Gastrocnemius medialis (tissue), 4 donors: ENCODE results near the gene CDKL1.

Source experiments
- POLR2A ChIP-seq, 2 donors: fragments of 450-650 bp; IDR thresholded peaks; one replicate each; pipeline ENCODE4 v1.6.1; 2017; ENCODE audit warnings: antibody characterized with exemption in 2 of 2, mild to moderate bottlenecking in 2 of 2, moderate library complexity in 2 of 2
- TF ChIP-seq, protein P1 (sequence below), 5 experiments: fragments of 450-650 bp in 3 of 5; fragments of 200-600 bp in 2 of 5; sonication (generic) in 2 of 5; IDR thresholded peaks in 4 of 5; conservative IDR thresholded peaks in 1 of 5; 1 replicate in 4 of 5; 2 replicates in 1 of 5; pipeline ENCODE4 v1.5.1; 2016 to 2019; ENCODE audit warnings: antibody characterized with exemption in 5 of 5, mild to moderate bottlenecking in 3 of 5, moderate library complexity in 3 of 5

DNA sequence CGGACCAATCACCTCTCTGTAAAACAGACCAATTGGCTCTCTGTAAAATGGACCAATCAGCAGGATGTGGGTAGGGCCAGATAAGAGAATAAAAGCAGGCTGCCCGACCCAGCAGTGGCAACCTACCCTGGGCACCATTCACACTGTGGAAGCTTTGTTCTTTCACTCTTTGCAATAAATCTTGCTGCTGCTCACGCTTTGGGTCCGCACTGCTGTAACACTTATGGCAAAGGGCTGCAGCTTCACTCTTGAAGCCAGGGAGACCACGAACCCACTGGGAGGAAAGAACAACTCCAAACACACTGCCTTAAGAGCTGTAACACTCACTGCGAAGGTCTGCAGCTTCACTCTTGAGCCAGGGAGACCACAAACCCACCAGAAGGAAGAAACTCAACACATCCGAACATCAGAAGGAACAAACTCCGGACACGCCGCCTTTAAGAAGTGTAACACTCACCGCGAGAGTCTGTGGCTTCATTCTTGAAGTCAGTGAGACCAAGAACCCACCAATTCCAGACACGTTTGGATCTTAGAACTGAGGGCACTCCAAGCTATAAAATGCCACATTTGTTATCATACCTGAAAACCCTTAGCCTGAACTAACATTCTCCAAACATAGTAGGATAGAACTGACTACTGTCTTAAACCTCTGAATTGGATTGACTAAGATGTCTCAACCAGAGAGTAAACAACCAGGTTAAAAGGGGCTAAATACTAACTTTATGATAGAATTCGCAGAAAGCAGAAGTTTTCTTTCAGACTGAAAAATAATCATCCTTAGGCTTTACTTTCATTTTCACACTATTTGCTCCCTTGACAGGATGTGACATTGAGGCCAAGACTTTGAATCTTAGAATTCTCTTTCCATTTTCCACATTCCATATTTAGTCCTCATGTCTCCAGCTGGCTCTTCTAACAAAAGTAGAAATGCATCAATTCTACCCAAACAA is 33.6 kb downstream of the CDKL1 start:
- no peak for TF ChIP-seq POLR2A (IDR thresholded peaks at IDR 0.05)
- TF ChIP-seq, protein P1, sequence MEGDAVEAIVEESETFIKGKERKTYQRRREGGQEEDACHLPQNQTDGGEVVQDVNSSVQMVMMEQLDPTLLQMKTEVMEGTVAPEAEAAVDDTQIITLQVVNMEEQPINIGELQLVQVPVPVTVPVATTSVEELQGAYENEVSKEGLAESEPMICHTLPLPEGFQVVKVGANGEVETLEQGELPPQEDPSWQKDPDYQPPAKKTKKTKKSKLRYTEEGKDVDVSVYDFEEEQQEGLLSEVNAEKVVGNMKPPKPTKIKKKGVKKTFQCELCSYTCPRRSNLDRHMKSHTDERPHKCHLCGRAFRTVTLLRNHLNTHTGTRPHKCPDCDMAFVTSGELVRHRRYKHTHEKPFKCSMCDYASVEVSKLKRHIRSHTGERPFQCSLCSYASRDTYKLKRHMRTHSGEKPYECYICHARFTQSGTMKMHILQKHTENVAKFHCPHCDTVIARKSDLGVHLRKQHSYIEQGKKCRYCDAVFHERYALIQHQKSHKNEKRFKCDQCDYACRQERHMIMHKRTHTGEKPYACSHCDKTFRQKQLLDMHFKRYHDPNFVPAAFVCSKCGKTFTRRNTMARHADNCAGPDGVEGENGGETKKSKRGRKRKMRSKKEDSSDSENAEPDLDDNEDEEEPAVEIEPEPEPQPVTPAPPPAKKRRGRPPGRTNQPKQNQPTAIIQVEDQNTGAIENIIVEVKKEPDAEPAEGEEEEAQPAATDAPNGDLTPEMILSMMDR (IDR thresholded peaks at IDR 0.05 in 4 of 5, conservative IDR thresholded peaks at IDR 0.05 in 1 of 5) = no peak
